Prostate gland (tissue), 2 donors: Measurements from ENCODE around the gene ASCC3. TPM values are rescaled to one million over a fixed set of nuclear protein-coding genes. Genes with fewer than 3 reads are reported as not detected.

ENCODE experiments used
- DNase-seq: peaks from one replicate; pipeline ENCODE4 v3.0.0-alpha.2; 2019; ENCODE audit warnings: low spot score
- H3K27ac ChIP-seq, 2 donors: fragments of 200-600 bp; sonication (generic); 2 replicates each; pipeline ENCODE4 v1.5.1; 2017 to 2019
- H3K27me3 ChIP-seq: fragments of 200-600 bp; sonication (generic); replicated peaks from 2 replicates; pipeline ENCODE4 v1.5.1; 2019; ENCODE audit not compliant: insufficient read depth
- H3K36me3 ChIP-seq, 2 donors: fragments of 200-600 bp; sonication (generic); 1 replicate in 1 of 2; 2 replicates in 1 of 2; pipeline versions ENCODE4 v1.5.1 to v1.8.1; 2017 to 2019
- H3K4me1 ChIP-seq: fragments of 200-600 bp; sonication (generic); replicated peaks from 2 replicates; pipeline ENCODE4 v1.5.1; 2019
- H3K4me3 ChIP-seq, 2 donors: fragments of 200-600 bp; sonication (generic); 2 replicates each; pipeline ENCODE4 v1.5.1; 2017 to 2019
- H3K9me3 ChIP-seq: fragments of 200-600 bp; sonication (generic); 2 replicates; pipeline ENCODE4 v1.5.1; 2017
- POLR2A ChIP-seq: fragments of 450-650 bp; IDR thresholded peaks from one replicate; pipeline ENCODE4 v1.6.1; 2016; ENCODE audit warnings: antibody characterized with exemption, mild to moderate bottlenecking
- POLR2AphosphoS5 ChIP-seq: sonication (generic); formaldehyde crosslinking; IDR thresholded peaks from one replicate; pipeline ENCODE4 v1.6.1; 2017; ENCODE audit warnings: antibody characterized with exemption
- WGBS: methylation state at CpG from one replicate; pipeline ENCODE4 v1.1.5; 2018; 5-methylcytosine and 5-hydroxymethylcytosine counted together
- intact Hi-C: fragments of 100-400 bp; cut with DNase I; formaldehyde crosslinking; loops from one replicate; pipeline ENCODE4 v1.14.2; 2022
- total RNA-seq, 2 donors: library from RNA; depleted of rRNA; stranded (reverse); fragments of >200 nt; gene quantifications; one replicate each; pipeline ENCODE4 v1.1.0, GENCODE V29; 2016
- TF ChIP-seq, protein P1 (sequence below), 4 experiments: fragments of 200-600 bp in 2 of 4; fragments of 450-650 bp in 2 of 4; sonication (generic) in 2 of 4; IDR thresholded peaks; 1 replicate in 3 of 4; 2 replicates in 1 of 4; pipeline ENCODE4 v1.5.1; 2016 to 2019; ENCODE audit warnings: antibody characterized with exemption in 4 of 4, mild to moderate bottlenecking in 2 of 4, moderate library complexity in 2 of 4

Gene ASCC3
- total RNA-seq, 2 donors from 2014 or later = 27.6 to 35.9 TPM

DNA sequence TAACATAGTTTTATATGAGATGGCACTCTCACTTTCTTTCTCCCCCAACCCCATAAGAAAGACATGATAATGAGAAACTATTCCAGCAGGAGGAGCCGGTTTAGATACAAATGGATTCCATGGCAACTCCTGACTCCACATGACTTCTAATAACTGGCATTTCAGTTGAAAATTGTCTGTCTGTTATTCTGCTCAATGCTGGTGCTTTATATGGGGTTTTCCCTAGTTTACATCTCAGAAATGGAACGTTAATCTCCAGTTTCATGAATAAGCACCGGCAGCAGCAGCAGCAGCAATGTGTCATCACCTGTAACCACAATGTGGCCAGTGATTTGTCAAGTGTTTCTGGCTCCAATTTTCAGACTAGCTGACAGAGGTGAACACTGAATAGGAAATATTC, 408.5 kb downstream of the ASCC3 start:
- intact Hi-C loops = loop anchor here (10.0 kb wide), 1 partner anchor 348 kb away; no protein-coding TSS in a partner anchor
- peaks cover 16% of the 10 kb centered on the region for H3K27me3 ChIP-seq
- no peak for TF ChIP-seq POLR2A
- no peak for TF ChIP-seq POLR2AphosphoS5
- TF ChIP-seq, protein P1, sequence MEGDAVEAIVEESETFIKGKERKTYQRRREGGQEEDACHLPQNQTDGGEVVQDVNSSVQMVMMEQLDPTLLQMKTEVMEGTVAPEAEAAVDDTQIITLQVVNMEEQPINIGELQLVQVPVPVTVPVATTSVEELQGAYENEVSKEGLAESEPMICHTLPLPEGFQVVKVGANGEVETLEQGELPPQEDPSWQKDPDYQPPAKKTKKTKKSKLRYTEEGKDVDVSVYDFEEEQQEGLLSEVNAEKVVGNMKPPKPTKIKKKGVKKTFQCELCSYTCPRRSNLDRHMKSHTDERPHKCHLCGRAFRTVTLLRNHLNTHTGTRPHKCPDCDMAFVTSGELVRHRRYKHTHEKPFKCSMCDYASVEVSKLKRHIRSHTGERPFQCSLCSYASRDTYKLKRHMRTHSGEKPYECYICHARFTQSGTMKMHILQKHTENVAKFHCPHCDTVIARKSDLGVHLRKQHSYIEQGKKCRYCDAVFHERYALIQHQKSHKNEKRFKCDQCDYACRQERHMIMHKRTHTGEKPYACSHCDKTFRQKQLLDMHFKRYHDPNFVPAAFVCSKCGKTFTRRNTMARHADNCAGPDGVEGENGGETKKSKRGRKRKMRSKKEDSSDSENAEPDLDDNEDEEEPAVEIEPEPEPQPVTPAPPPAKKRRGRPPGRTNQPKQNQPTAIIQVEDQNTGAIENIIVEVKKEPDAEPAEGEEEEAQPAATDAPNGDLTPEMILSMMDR (IDR thresholded peaks at IDR 0.05) = no peak
- H3K36me3 ChIP-seq = no peaks in the 10 kb centered on the region
- WGBS = 19% methylated on average over 3 of the region's 3 CpGs
- no peak overlapping the region for H3K4me3 ChIP-seq
- H3K4me1 ChIP-seq = no peaks in the 10 kb centered on the region
- no peak for DNase-seq
- no peak overlapping the region for H3K27ac ChIP-seq
- no peaks in the 10 kb centered on the region for H3K9me3 ChIP-seq

DNA sequence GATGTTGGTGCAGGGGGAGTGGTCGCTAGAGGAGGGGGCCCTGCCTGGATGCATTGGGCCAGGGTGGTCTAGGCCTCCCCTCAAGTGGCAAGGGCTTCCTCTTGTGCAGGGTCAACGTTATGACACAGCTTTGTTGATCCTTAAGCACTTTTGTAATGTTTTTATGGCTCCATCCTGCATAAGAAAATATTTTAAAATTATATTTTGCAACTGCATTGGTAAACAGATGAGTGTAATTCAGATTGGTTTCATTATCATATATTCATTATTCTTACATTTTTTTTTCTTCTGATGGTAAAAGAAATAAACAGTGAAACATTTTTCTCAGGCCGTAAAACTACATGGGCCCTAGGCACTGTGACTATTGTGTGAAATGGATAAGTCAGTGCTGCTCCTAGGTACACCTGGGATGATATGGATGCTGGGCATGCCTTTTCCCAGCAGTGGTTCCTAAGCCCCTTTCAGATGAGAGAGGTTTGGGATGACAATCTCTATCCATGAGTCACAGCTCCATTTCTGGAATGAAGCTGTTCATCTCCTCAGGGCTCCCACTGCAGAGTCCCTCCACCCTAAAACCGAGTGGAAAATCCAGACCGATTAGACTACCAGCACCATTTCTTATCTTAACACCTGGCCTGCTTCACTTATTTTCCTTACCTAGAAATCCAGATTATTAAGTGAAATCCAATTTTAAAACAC, 410.6 kb downstream of the ASCC3 start:
- TF ChIP-seq POLR2A (no peak), POLR2AphosphoS5 (no peak)
- TF ChIP-seq, protein P1 (IDR thresholded peaks at IDR 0.05) = no peak
- Histone ChIP-seq H3K27ac (no peak overlapping the region), H3K4me1 (no peaks in the 10 kb centered on the region), H3K36me3 (no peaks in the 10 kb centered on the region), H3K4me3 (no peak overlapping the region), H3K27me3 (peaks cover 33% of the 10 kb centered on the region), H3K9me3 (no peaks in the 10 kb centered on the region)
- DNase-seq = no peak
- 66% methylated on average over 5 of the region's 5 CpGs for WGBS
- intact Hi-C loops = loop anchor here (10.0 kb wide), 1 partner anchor 346 kb away; no protein-coding TSS in a partner anchor

DNA sequence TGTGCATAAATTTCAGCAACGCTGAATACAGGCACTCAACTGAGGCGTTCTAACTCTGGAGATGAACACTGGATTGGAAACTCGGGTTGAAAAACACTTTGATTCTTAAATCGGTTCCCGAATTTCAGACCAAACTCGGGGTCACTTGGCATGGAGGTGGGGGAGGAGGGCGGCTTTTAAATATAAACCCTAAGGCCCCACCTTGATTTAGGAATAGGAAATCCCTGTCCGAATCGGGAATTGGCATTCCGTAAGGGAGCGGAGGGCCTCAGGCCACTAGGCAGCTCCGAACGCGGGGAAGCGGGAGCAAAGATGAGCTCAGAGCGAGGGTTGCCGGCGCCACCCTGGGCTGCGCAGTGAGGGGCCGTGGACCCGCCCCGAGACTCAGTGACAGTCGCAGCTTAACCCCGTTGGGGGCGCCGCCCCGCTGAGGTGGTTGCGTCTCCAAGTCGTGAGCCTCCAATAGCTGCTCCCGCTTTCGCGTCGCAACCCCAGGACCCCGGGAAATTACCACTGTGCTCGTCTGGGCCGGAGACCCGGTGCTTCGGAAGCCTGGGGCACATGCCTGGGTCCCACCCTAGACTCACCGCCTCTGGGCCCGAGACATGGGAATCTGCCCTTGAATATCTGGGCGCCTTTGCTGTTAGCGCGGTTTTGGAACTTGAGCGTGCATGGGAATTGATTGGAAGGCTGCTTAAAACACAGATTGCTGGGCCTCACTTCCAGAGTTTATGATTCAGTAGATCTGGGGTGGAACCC, 411.8 kb downstream of the ASCC3 start:
- no peaks in the 10 kb centered on the region for H3K36me3 ChIP-seq
- H3K4me1 ChIP-seq = no peaks in the 10 kb centered on the region
- WGBS = 18% methylated on average over 44 of the region's 44 CpGs
- H3K27me3 ChIP-seq = peaks cover 44% of the 10 kb centered on the region
- TF ChIP-seq, protein P1 (IDR thresholded peaks at IDR 0.05) = no peak
- no peak for TF ChIP-seq POLR2AphosphoS5
- no peak for TF ChIP-seq POLR2A
- no peak overlapping the region for H3K4me3 ChIP-seq
- intact Hi-C loops = no loop called here
- no peaks in the 10 kb centered on the region for H3K9me3 ChIP-seq
- no peak overlapping the region for H3K27ac ChIP-seq
- DNase-seq = no peak

DNA sequence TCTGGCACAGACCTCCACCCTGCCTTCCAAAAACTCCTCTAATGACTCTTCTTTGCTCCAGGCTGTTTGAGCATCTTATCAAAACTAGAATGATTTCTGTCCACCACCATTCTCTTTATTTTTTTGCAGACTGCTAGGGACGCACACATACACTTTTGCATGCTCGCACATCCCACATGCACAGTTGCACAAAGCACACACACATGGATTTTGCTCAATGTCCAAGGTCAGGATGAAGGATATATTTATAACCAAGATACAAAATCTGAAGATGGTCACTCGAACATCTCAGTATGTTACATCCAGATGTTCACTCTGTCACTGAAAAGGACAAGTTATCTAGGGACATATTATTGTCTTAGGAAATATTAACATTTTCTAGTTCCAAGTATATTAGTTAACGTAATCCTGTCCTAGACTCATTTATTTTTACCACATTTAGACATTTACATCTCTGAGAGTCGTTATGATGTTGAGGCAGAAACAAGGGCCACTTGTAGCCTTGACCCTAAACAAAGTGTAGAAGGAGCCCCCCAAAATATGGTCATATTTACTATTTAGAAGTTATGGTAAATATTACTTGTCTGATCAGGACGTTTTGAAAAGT, 413.0 kb downstream of the ASCC3 start:
- 23% methylated on average over 6 of the region's 6 CpGs for WGBS
- Histone ChIP-seq H3K27ac (no peak overlapping the region), H3K36me3 (no peaks in the 10 kb centered on the region), H3K27me3 (peaks cover 53% of the 10 kb centered on the region), H3K4me1 (no peaks in the 10 kb centered on the region), H3K4me3 (no peak overlapping the region), H3K9me3 (no peaks in the 10 kb centered on the region)
- TF ChIP-seq POLR2AphosphoS5 = no peak
- no peak for TF ChIP-seq POLR2A
- TF ChIP-seq, protein P1 (IDR thresholded peaks at IDR 0.05) = no peak
- intact Hi-C loops = no loop called here
- no peak for DNase-seq
